NCI-H774 (cell line): Measurements from ENCODE around the gene CAB39L.
A peak's percentile ranks its signal among the peaks of the same experiment; 100 is the strongest.
"Not testable (repeated sequence)": the region's sequence is repeated elsewhere in the genome, so short reads cannot be mapped to it uniquely, and the experiment has no call there.

Source experiments
- DNase-seq: peaks from one replicate; lab custom pipeline; 2025; lab: John Stamatoyannopoulos, UW

CAB39L gene

GRCh38 chr13:49308097-49308875, 135.6 kb downstream of the CAB39L start:
- no peak for DNase-seq

GRCh38 chr13:49307365-49307764, 136.5 kb downstream of the CAB39L start:
- no peak for DNase-seq

GRCh38 chr13:49305792-49306425, 138.0 kb downstream of the CAB39L start:
- DNase-seq, result no peak

GRCh38 chr13:49304763-49305700, 138.8 kb downstream of the CAB39L start:
- DNase-seq, result no peak

- DNase-seq, result no peak
Observed at GRCh38 chr13:49304356-49304755, 139.5 kb downstream of the CAB39L start.

- DNase-seq, result no peak
Observed at GRCh38 chr13:49303533-49304252, 140.2 kb downstream of the CAB39L start.

- DNase-seq, result no peak
Observed at GRCh38 chr13:49302817-49303216, 141.0 kb downstream of the CAB39L start.

- DNase-seq, result no peak
Observed at GRCh38 chr13:49302222-49302621, 141.6 kb downstream of the CAB39L start.

- peak; percentile 32 for DNase-seq
Observed at GRCh38 chr13:49300739-49301589, 142.9 kb downstream of the CAB39L start.

- DNase-seq, result no peak
Observed at GRCh38 chr13:49300276-49300675, 143.6 kb downstream of the CAB39L start.

- no peak for DNase-seq
Observed at GRCh38 chr13:49298903-49299605, 144.8 kb downstream of the CAB39L start.

GRCh38 chr13:49298416-49298815, 145.4 kb downstream of the CAB39L start:
- DNase-seq, result no peak

- DNase-seq, result no peak
Observed at GRCh38 chr13:49297338-49297737, 146.5 kb downstream of the CAB39L start.

- no peak for DNase-seq
Observed at GRCh38 chr13:49296659-49297058, 147.2 kb downstream of the CAB39L start.

GRCh38 chr13:49295244-49295643, 148.6 kb downstream of the CAB39L start:
- no peak for DNase-seq

- DNase-seq, result not testable (repeated sequence)
Observed at GRCh38 chr13:49294723-49295122, 149.1 kb downstream of the CAB39L start.

GRCh38 chr13:49292742-49293486, 150.9 kb downstream of the CAB39L start:
- DNase-seq, result no peak

GRCh38 chr13:49288458-49288857, 155.4 kb downstream of the CAB39L start:
- no peak for DNase-seq

- DNase-seq, result no peak
Observed at GRCh38 chr13:49287995-49288394, 155.9 kb downstream of the CAB39L start.
